Activated naive CD4-positive, alpha-beta T cell treated with anti-CD3 and anti-CD28 coated beads for 36 hours (primary cell): Measurements from ENCODE around the gene MAN1A1. TPM values are rescaled to one million over a fixed set of nuclear protein-coding genes. Genes with fewer than 3 reads are reported as not detected.

ENCODE experiments used
- CTCF ChIA-PET: fragments of 350-600 bp; sonication (Branson Sonifier 250); formaldehyde crosslinking; loops from one replicate; lab custom pipeline; 2021; ENCODE audit warnings: antibody characterized with exemption; lab: Charles Lee
- DNase-seq: peaks from one replicate; pipeline ENCODE4 v3.0.0-alpha.2; 2020
- H3K27ac Mint-ChIP-seq: one replicate; pipeline ENCODE4 v1.8.0; 2021; ENCODE audit warnings: mild to moderate bottlenecking, mixed read lengths
- H3K27me3 Mint-ChIP-seq: one replicate; pipeline ENCODE4 v1.8.0; 2021; ENCODE audit warnings: low read depth, mixed read lengths
- H3K36me3 Mint-ChIP-seq: one replicate; pipeline ENCODE4 v1.8.0; 2021; ENCODE audit warnings: low read depth, mixed read lengths
- H3K4me1 Mint-ChIP-seq: one replicate; pipeline ENCODE4 v1.8.0; 2021; ENCODE audit warnings: low read depth, mixed read lengths
- H3K4me3 Mint-ChIP-seq: one replicate; pipeline ENCODE4 v1.8.0; 2021; ENCODE audit warnings: mild to moderate bottlenecking, moderate library complexity, mixed read lengths
- H3K9me3 Mint-ChIP-seq: one replicate; pipeline ENCODE4 v1.8.0; 2021; ENCODE audit warnings: mixed read lengths
- intact Hi-C: fragments of 100-400 bp; cut with micrococcal nuclease; formaldehyde crosslinking; loops from one replicate; pipeline ENCODE4 v1.15.1; 2023
- total RNA-seq, 2 experiments: library from RNA; stranded (reverse); gene quantifications; one replicate each; pipeline ENCODE4 v1.2.3, GENCODE V29; 2021

MAN1A1 gene
- total RNA-seq, 2 experiments from 2014 or later, result 14.8 to 15.1 TPM

- Mint-ChIP-seq H3K9me3 (no peaks in the 10 kb centered on the region), H3K4me1 (peaks cover 3% of the 10 kb centered on the region), H3K4me3 (no peak overlapping the region), H3K27ac (no peak overlapping the region), H3K27me3 (no peaks in the 10 kb centered on the region), H3K36me3 (peaks cover 1% of the 10 kb centered on the region)
- CTCF ChIA-PET, result interaction anchor here (0.6 kb wide), 1 partner anchor 1310 kb away, joined by 6 read pairs; no protein-coding TSS in a partner anchor
- intact Hi-C loops, result no loop called here
- no peak for DNase-seq
These were observed 139.9 kb downstream of the MAN1A1 start for GRCh38 chr6:119209452-119210205.

GRCh38 chr6:119207971-119208725 is 141.4 kb downstream of the MAN1A1 start:
- intact Hi-C loops, result no loop called here
- CTCF ChIA-PET, result no interaction called here
- H3K27me3 Mint-ChIP-seq, result no peaks in the 10 kb centered on the region
- H3K4me3 Mint-ChIP-seq, result no peak overlapping the region
- H3K9me3 Mint-ChIP-seq, result no peaks in the 10 kb centered on the region
- DNase-seq, result no peak
- H3K27ac Mint-ChIP-seq, result no peak overlapping the region
- peaks cover 3% of the 10 kb centered on the region for H3K4me1 Mint-ChIP-seq
- peaks cover 2% of the 10 kb centered on the region for H3K36me3 Mint-ChIP-seq

GRCh38 chr6:119207327-119207726 is 142.2 kb downstream of the MAN1A1 start:
- Mint-ChIP-seq H3K4me3 (no peak overlapping the region), H3K4me1 (peaks cover 3% of the 10 kb centered on the region), H3K27ac (no peak overlapping the region), H3K36me3 (peaks cover 4% of the 10 kb centered on the region), H3K27me3 (no peaks in the 10 kb centered on the region), H3K9me3 (no peaks in the 10 kb centered on the region)
- intact Hi-C loops, result no loop called here
- CTCF ChIA-PET, result no interaction called here
- DNase-seq, result no peak

GRCh38 chr6:119205911-119206618 is 143.5 kb downstream of the MAN1A1 start:
- intact Hi-C loops, result no loop called here
- CTCF ChIA-PET, result interaction anchor here (1.1 kb wide), 1 partner anchor 77 kb away, joined by 3 read pairs; no protein-coding TSS in a partner anchor
- Mint-ChIP-seq H3K4me1 (peaks cover 3% of the 10 kb centered on the region), H3K27me3 (no peaks in the 10 kb centered on the region), H3K27ac (no peak overlapping the region), H3K9me3 (no peaks in the 10 kb centered on the region), H3K36me3 (peaks cover 4% of the 10 kb centered on the region), H3K4me3 (no peak overlapping the region)
- DNase-seq, result peak; percentile 8

- intact Hi-C loops, result no loop called here
- DNase-seq, result no peak
- H3K9me3 Mint-ChIP-seq, result no peaks in the 10 kb centered on the region
- peaks cover 3% of the 10 kb centered on the region for H3K4me1 Mint-ChIP-seq
- no peaks in the 10 kb centered on the region for H3K27me3 Mint-ChIP-seq
- peaks cover 4% of the 10 kb centered on the region for H3K36me3 Mint-ChIP-seq
- H3K27ac Mint-ChIP-seq, result no peak overlapping the region
- CTCF ChIA-PET, result no interaction called here
- no peak overlapping the region for H3K4me3 Mint-ChIP-seq
These were observed 144.8 kb downstream of the MAN1A1 start for GRCh38 chr6:119204719-119205118.

GRCh38 chr6:119201480-119201879 is 148.1 kb downstream of the MAN1A1 start:
- H3K9me3 Mint-ChIP-seq, result no peaks in the 10 kb centered on the region
- intact Hi-C loops, result no loop called here
- H3K27me3 Mint-ChIP-seq, result no peaks in the 10 kb centered on the region

GRCh38 chr6:119200512-119201175 is 148.9 kb downstream of the MAN1A1 start:
- no peaks in the 10 kb centered on the region for H3K9me3 Mint-ChIP-seq
- CTCF ChIA-PET, result no interaction called here
- no peaks in the 10 kb centered on the region for H3K4me1 Mint-ChIP-seq
- H3K27ac Mint-ChIP-seq, result no peak overlapping the region
- peaks cover 14% of the 10 kb centered on the region for H3K36me3 Mint-ChIP-seq
- no peak overlapping the region for H3K4me3 Mint-ChIP-seq
- intact Hi-C loops, result no loop called here
- no peak for DNase-seq
- H3K27me3 Mint-ChIP-seq, result no peaks in the 10 kb centered on the region

More at GRCh38 chr6:119201480-119201879, 148.1 kb downstream of the MAN1A1 start:
- no peak for DNase-seq
- Mint-ChIP-seq H3K4me3 (no peak overlapping the region), H3K27ac (no peak overlapping the region), H3K36me3 (peaks cover 13% of the 10 kb centered on the region), H3K4me1 (peaks cover 3% of the 10 kb centered on the region)
- CTCF ChIA-PET, result no interaction called here

GRCh38 chr6:119197271-119197670 is 152.3 kb downstream of the MAN1A1 start:
- intact Hi-C loops, result no loop called here
- peaks cover 12% of the 10 kb centered on the region for H3K36me3 Mint-ChIP-seq
- H3K27me3 Mint-ChIP-seq, result no peaks in the 10 kb centered on the region
- no peak overlapping the region for H3K27ac Mint-ChIP-seq
- CTCF ChIA-PET, result no interaction called here
- no peaks in the 10 kb centered on the region for H3K9me3 Mint-ChIP-seq
- no peaks in the 10 kb centered on the region for H3K4me1 Mint-ChIP-seq
- DNase-seq, result no peak
- H3K4me3 Mint-ChIP-seq, result no peak overlapping the region

- Mint-ChIP-seq H3K9me3 (no peaks in the 10 kb centered on the region), H3K27me3 (no peaks in the 10 kb centered on the region), H3K36me3 (peaks cover 12% of the 10 kb centered on the region), H3K4me3 (no peak overlapping the region), H3K4me1 (no peaks in the 10 kb centered on the region), H3K27ac (no peak overlapping the region)
- intact Hi-C loops, result no loop called here
- CTCF ChIA-PET, result no interaction called here
- DNase-seq, result no peak
These were observed 152.8 kb downstream of the MAN1A1 start for GRCh38 chr6:119196715-119197114.

GRCh38 chr6:119195848-119196247 is 153.7 kb downstream of the MAN1A1 start:
- no peaks in the 10 kb centered on the region for H3K27me3 Mint-ChIP-seq
- H3K9me3 Mint-ChIP-seq, result no peaks in the 10 kb centered on the region
- intact Hi-C loops, result no loop called here
- H3K4me3 Mint-ChIP-seq, result no peak overlapping the region
- no peak overlapping the region for H3K27ac Mint-ChIP-seq
- no peak for DNase-seq
- H3K4me1 Mint-ChIP-seq, result no peaks in the 10 kb centered on the region
- CTCF ChIA-PET, result no interaction called here
- H3K36me3 Mint-ChIP-seq, result peaks cover 12% of the 10 kb centered on the region

GRCh38 chr6:119195204-119195603 is 154.4 kb downstream of the MAN1A1 start:
- CTCF ChIA-PET, result no interaction called here
- Mint-ChIP-seq H3K9me3 (no peaks in the 10 kb centered on the region), H3K27ac (no peak overlapping the region), H3K4me1 (no peaks in the 10 kb centered on the region), H3K36me3 (peaks cover 12% of the 10 kb centered on the region), H3K27me3 (no peaks in the 10 kb centered on the region), H3K4me3 (no peak overlapping the region)
- DNase-seq, result no peak
- intact Hi-C loops, result no loop called here

- intact Hi-C loops, result no loop called here
- Mint-ChIP-seq H3K36me3 (peaks cover 15% of the 10 kb centered on the region), H3K9me3 (no peaks in the 10 kb centered on the region)
These were observed 155.9 kb downstream of the MAN1A1 start for GRCh38 chr6:119193707-119194106.

More at GRCh38 chr6:119193707-119194106, 155.9 kb downstream of the MAN1A1 start:
- Mint-ChIP-seq H3K27ac (no peak overlapping the region), H3K4me3 (no peak overlapping the region), H3K27me3 (no peaks in the 10 kb centered on the region), H3K4me1 (no peaks in the 10 kb centered on the region)
- CTCF ChIA-PET, result no interaction called here
- no peak for DNase-seq
